Measurements from ENCODE around the gene FAM153A. TPM values are rescaled to one million over a fixed set of nuclear protein-coding genes. Genes with fewer than 3 reads are reported as not detected.

Gene FAM153A
- total RNA-seq, 1 experiment from 2014 or later: not detected

Other genes starting within 250 kb of the FAM153A start
- 73.5 and 80.4 TPM in 2 replicates for gene FAM193B, start 228.3 kb downstream of the FAM153A start, total RNA-seq (2022)
- 301 and 365 TPM in 2 replicates for gene TMED9, start 190.7 kb downstream of the FAM153A start, total RNA-seq (2022)
- gene B4GALT7, start 182.8 kb downstream of the FAM153A start, total RNA-seq (2022): 37.9 and 38.8 TPM in 2 replicates
- gene PROP1, start 213.3 kb upstream of the FAM153A start, total RNA-seq (2022): not detected in 2 replicates

All from MCF 10A (cell line).